Measurements from ENCODE around the gene ESYT3. TPM values are rescaled to one million over a fixed set of nuclear protein-coding genes. Genes with fewer than 3 reads are reported as not detected.
A peak's percentile ranks its signal among the peaks of the same experiment; 100 is the strongest.

The ESYT3 gene
- total RNA-seq, 1 experiment from 2014 or later, result 6.3 TPM

- Histone ChIP-seq H2AK5ac (ENCODE audit: insufficient read length, low read length) (no peak overlapping the region), H4K20me1 (ENCODE audit: control insufficient read depth, insufficient read depth, insufficient read length) (no peaks in the 10 kb centered on the region), H3K4ac (ENCODE audit: low read depth, low read length) (no peak overlapping the region), H4K5ac (ENCODE audit: insufficient read length, low read depth, low read length) (no peak overlapping the region), H2BK12ac (ENCODE audit: insufficient read length, low read depth, low read length) (no peak overlapping the region), H3K27me3 (ENCODE audit: insufficient read depth, low read length) (peaks cover 8% of the 10 kb centered on the region; the same call in 1 of the 2 replicates), H3K14ac (ENCODE audit: insufficient read depth, low read length) (no peak overlapping the region), H3K79me2 (ENCODE audit: insufficient read depth, low read length) (no peaks in the 10 kb centered on the region), H3K56ac (ENCODE audit: insufficient read length, low read depth, low read length) (no peak overlapping the region), H3K9me3 (ENCODE audit: control insufficient read depth, low read depth, low read length) (no peaks in the 10 kb centered on the region), H3K18ac (ENCODE audit: insufficient read length, low read depth, low read length) (no peak overlapping the region), H3K23ac (ENCODE audit: insufficient read length, low read depth, low read length) (no peak overlapping the region), H3K79me1 (ENCODE audit: insufficient read depth, low read depth, low read length, poor library complexity, severe bottlenecking) (no peaks in the 10 kb centered on the region), H3K4me1 (ENCODE audit: insufficient read depth, low read length) (no peaks in the 10 kb centered on the region), H4K8ac (replicated peaks; ENCODE audit: insufficient read length, low read depth, low read length) (no peak overlapping the region), H4K91ac (ENCODE audit: insufficient read length, low read depth, low read length) (no peak overlapping the region), H2BK15ac (ENCODE audit: low read depth, low read length) (no peak overlapping the region), H2AFZ (ENCODE audit: low read length) (no peak overlapping the region), H3K9ac (ENCODE audit: extremely low read depth, insufficient read length, low read length) (no peak overlapping the region), H3K27ac (ENCODE audit: insufficient read length, low read depth, low read length) (no peak overlapping the region), H2BK5ac (ENCODE audit: insufficient read length, low read length) (no peak overlapping the region), H2BK20ac (ENCODE audit: low read depth, low read length, poor library complexity, severe bottlenecking) (no peak overlapping the region), H3K4me2 (ENCODE audit: insufficient read depth, insufficient read length, low read length) (no peak overlapping the region), H3T11ph (ENCODE audit: low read length) (no peak overlapping the region), H2BK120ac (ENCODE audit: low read depth, low read length, poor library complexity, severe bottlenecking) (no peak overlapping the region), H3K23me2 (ENCODE audit: insufficient read length, low read depth, low read length, poor library complexity, severe bottlenecking) (peaks cover 14% of the 10 kb centered on the region)
- Mint-ChIP-seq H3K4me1 (peaks cover 16 to 21% of the 10 kb centered on the region in 2 experiments), H3K9me3 (peaks cover 10 to 11% of the 10 kb centered on the region in 2 experiments; a peak in 4 of 5 replicates), H3K27ac (peak overlapping the region in 1 of 3 experiments; percentile 24; a peak in 2 of 7 replicates), H3K27me3 (ENCODE audit: low read depth) (peaks cover 55% of the 10 kb centered on the region), H3K4me3 (no peak overlapping the region; a peak in 1 of 5 replicates), H3K36me3 (ENCODE audit: insufficient read depth in 1 of 3, low read depth in 3 of 3) (peaks cover 0 to 10% (median 8%) of the 10 kb centered on the region in 3 experiments; a peak in 3 of 7 replicates)
- DNase-seq, result peak; percentile 32
- peak; percentile 23; the same call in 2 of the 3 replicates for TF ChIP-seq CTCF (conservative IDR thresholded peaks at IDR 0.05)
- WGBS (ENCODE audit: extremely low coverage, insufficient read length, low lambda C conversion rate), result no CpG with 5 or more reads among the region's 6 CpGs
Measured at GRCh38 chr3:138437281-138437680, 2.9 kb downstream of the ESYT3 start.
